HCT116 (cell line): ENCODE measurements around the gene DAPP1. TPM values are rescaled to one million over a fixed set of nuclear protein-coding genes. Genes with fewer than 3 reads are reported as not detected.

Source experiments
- ATAC-seq: fragments of 200-7000 bp; cut with Tn5 transposase; 2 replicates; pipeline ENCODE4 v1.9.1; 2020; ENCODE audit warnings: mild to moderate bottlenecking, moderate library complexity
- BruUV-seq: library from RNA; stranded (reverse); fragments of 400-500 nt; replicated peaks from 2 replicates; lab custom pipeline; 2021; lab: Mats Ljungman, UMichigan
- CTCF ChIA-PET: fragments of 300-600 bp; sonication (Branson Sonifier 250); formaldehyde crosslinking; loops from one replicate; lab custom pipeline; 2021; ENCODE audit warnings: antibody characterized with exemption; lab: Charles Lee
- POLR2A ChIA-PET: fragments of 300-600, 350-600 bp; sonication (Branson Sonifier 250); formaldehyde crosslinking; loops from one replicate; lab custom pipeline; 2021; ENCODE audit warnings: antibody characterized with exemption; lab: Charles Lee
- RAD21 ChIA-PET, 2 experiments: fragments of 300-600 bp; sonication (Branson Sonifier 250); formaldehyde crosslinking; loops; one replicate each; lab custom pipeline; 2023; ENCODE audit warnings: low total read pairs in 2 of 2; ENCODE audit not compliant: uncharacterized antibody in 2 of 2, unreplicated experiment in 2 of 2, low non-redundant PET in 1 of 2; lab: Charles Lee
- DNase-seq: peaks from one replicate; pipeline ENCODE4 v3.0.0-alpha.2; 2010; ENCODE audit warnings: low read depth, low spot score
- H2AFZ ChIP-seq: fragments of 200-600 bp; shearing (Covaris generic), sonication (generic); 2 replicates; pipeline ENCODE4 v1.6.1; 2017; ENCODE audit warnings: low read depth, mixed run types, mixed read lengths, antibody characterized with exemption, low read length; ENCODE audit not compliant: poor library complexity, severe bottlenecking
- H3K27ac ChIP-seq: 2 replicates; pipeline ENCODE4 v1.5.1; 2012; ENCODE audit warnings: low read depth, low read length
- H3K27me3 ChIP-seq: fragments of 200-600 bp; sonication (generic); 2 replicates; pipeline ENCODE4 v1.6.1; 2016; ENCODE audit warnings: mixed run types, low read length, mixed read lengths; ENCODE audit not compliant: insufficient read depth
- H3K36me3 ChIP-seq, 2 experiments: fragments of 200-500 bp in 1 of 2; fragments of 200-600 bp in 1 of 2; sonication (Bioruptor generic) in 1 of 2; sonication (generic) in 1 of 2; 2 replicates each; pipeline versions ENCODE4 v1.5.1 to v1.6.1; 2014 to 2016; ENCODE audit warnings: low read length in 2 of 2, inconsistent platforms in 1 of 2, mixed read lengths in 1 of 2, mixed run types in 1 of 2; ENCODE audit not compliant: insufficient read depth in 2 of 2, control insufficient read depth in 1 of 2
- H3K4me1 ChIP-seq, 2 experiments: fragments of 200-600 bp in 1 of 2; sonication (generic) in 1 of 2; 2 replicates each; pipeline versions ENCODE4 v1.5.1 to v1.6.1; 2012 to 2017; ENCODE audit warnings: low read length in 2 of 2, inconsistent platforms in 1 of 2, mild to moderate bottlenecking in 1 of 2, mixed read lengths in 1 of 2, mixed run types in 1 of 2, moderate library complexity in 1 of 2; ENCODE audit not compliant: insufficient read depth in 2 of 2, control insufficient read depth in 1 of 2
- H3K4me2 ChIP-seq: fragments of 200-600 bp; sonication (generic); 2 replicates; pipeline ENCODE4 v1.6.1; 2017; ENCODE audit warnings: mixed run types, low read length, mixed read lengths
- H3K4me3 ChIP-seq, 2 experiments: fragments of 200-600 bp in 1 of 2; sonication (generic) in 1 of 2; replicated peaks in 1 of 2; 2 replicates each; pipeline ENCODE4 v1.5.1; 2011 to 2016; ENCODE audit warnings: low read length in 2 of 2, control low read depth in 1 of 2, low read depth in 1 of 2, mild to moderate bottlenecking in 1 of 2, mixed read lengths in 1 of 2, mixed run types in 1 of 2
- H3K79me2 ChIP-seq: fragments of 200-600 bp; sonication (generic); 2 replicates; pipeline ENCODE4 v1.6.1; 2017; ENCODE audit warnings: mild to moderate bottlenecking, mixed run types, low read length, moderate library complexity, mixed read lengths; ENCODE audit not compliant: insufficient read depth
- H3K9ac ChIP-seq: fragments of 200-600 bp; sonication (generic); 2 replicates; pipeline ENCODE4 v1.6.1; 2016; ENCODE audit warnings: low read length, mixed read lengths
- H3K9me2 ChIP-seq: fragments of 200-600 bp; sonication (generic), shearing (Covaris generic); 2 replicates; pipeline ENCODE4 v1.6.1; 2017; ENCODE audit warnings: mixed run types, mild to moderate bottlenecking, moderate library complexity; ENCODE audit not compliant: insufficient read depth
- H3K9me3 ChIP-seq, 2 experiments: fragments of 200-500 bp in 1 of 2; fragments of 200-600 bp in 1 of 2; sonication (Bioruptor generic) in 1 of 2; sonication (generic) in 1 of 2; 2 replicates each; pipeline ENCODE4 v1.6.1; 2014 to 2017; ENCODE audit warnings: low read length in 2 of 2, mixed read lengths in 2 of 2, inconsistent platforms in 1 of 2, low read depth in 1 of 2, mild to moderate bottlenecking in 1 of 2, mixed run types in 1 of 2, moderate library complexity in 1 of 2; ENCODE audit not compliant: control insufficient read depth in 1 of 2, insufficient read depth in 1 of 2
- H4K20me1 ChIP-seq: fragments of 200-600 bp; sonication (generic), shearing (Covaris generic); 2 replicates; pipeline ENCODE4 v1.6.1; 2017; ENCODE audit warnings: mixed run types, mild to moderate bottlenecking, moderate library complexity; ENCODE audit not compliant: insufficient read depth
- EGR1 ChIP-seq: IDR thresholded peaks from 2 replicates; pipeline ENCODE4 v1.6.1; 2012; ENCODE audit warnings: low read depth
- ELF1 ChIP-seq: IDR thresholded peaks from 2 replicates; pipeline ENCODE4 v1.6.1; 2012; ENCODE audit warnings: low read depth, borderline replicate concordance
- EZH2 ChIP-seq: fragments of 200-600 bp; sonication (generic); IDR thresholded peaks from 2 replicates; pipeline ENCODE4 v1.6.1; 2017; ENCODE audit warnings: antibody characterized with exemption, mixed run types
- FOSL1 ChIP-seq: IDR thresholded peaks from 2 replicates; pipeline ENCODE4 v1.6.1; 2012; ENCODE audit warnings: low read depth
- POLR2AphosphoS5 ChIP-seq: IDR thresholded peaks from 2 replicates; pipeline ENCODE4 v1.6.1; 2011; ENCODE audit warnings: mild to moderate bottlenecking, low read depth, low read length, moderate library complexity
- SRF ChIP-seq: IDR thresholded peaks from 2 replicates; pipeline ENCODE4 v1.6.1; 2012; ENCODE audit warnings: low read depth
- YY1 ChIP-seq: IDR thresholded peaks from 2 replicates; pipeline ENCODE4 v1.6.1; 2011; ENCODE audit warnings: low read length, low read depth, moderate library complexity, mild to moderate bottlenecking; ENCODE audit not compliant: insufficient replicate concordance; ENCODE audit errors: extremely low read depth
- intact Hi-C: fragments of 100-400 bp; cut with micrococcal nuclease; formaldehyde crosslinking; loops from 2 replicates; pipeline ENCODE4 v1.10.0; 2022
- total RNA-seq: library from RNA; stranded (reverse); gene quantifications from one replicate; pipeline ENCODE4 v1.2.1, GENCODE V29; 2021; ENCODE audit not compliant: unreplicated experiment
- TF ChIP-seq, protein P1 (sequence below): IDR thresholded peaks from 2 replicates; pipeline ENCODE4 v1.6.1; 2012; ENCODE audit warnings: low read depth

The DAPP1 gene
- total RNA-seq, 1 experiment from 2014 or later: 0.76 TPM

GRCh38 chr4:99868126-99868596 is 51.5 kb downstream of the DAPP1 start:
- no peaks in the 10 kb centered on the region for H3K4me1 ChIP-seq
- no peak overlapping the region for H2AFZ ChIP-seq
- intact Hi-C loops: no loop called here
- H3K27ac ChIP-seq: no peak overlapping the region
- no peaks in the 10 kb centered on the region for H3K79me2 ChIP-seq
- no peak for ATAC-seq
- no peaks in the 10 kb centered on the region for H3K9me2 ChIP-seq
- H3K27me3 ChIP-seq: no peaks in the 10 kb centered on the region
- H3K36me3 ChIP-seq: no peaks in the 10 kb centered on the region
- ChIA-PET CTCF (no interaction called here), RAD21 (no interaction called here), POLR2A (no interaction called here)
- BruUV-seq: no TSS peak
- H3K4me3 ChIP-seq: no peak overlapping the region
- no peak for TF ChIP-seq EGR1
- TF ChIP-seq YY1: no peak
- no peak for TF ChIP-seq SRF
- no peak for TF ChIP-seq FOSL1
- TF ChIP-seq ELF1: no peak
- TF ChIP-seq EZH2: no peak
- TF ChIP-seq POLR2AphosphoS5: no peak
- H4K20me1 ChIP-seq: no peaks in the 10 kb centered on the region
- no peak overlapping the region for H3K4me2 ChIP-seq
- DNase-seq: no peak
- H3K9me3 ChIP-seq: no peaks in the 10 kb centered on the region
- H3K9ac ChIP-seq: no peak overlapping the region

DNA sequence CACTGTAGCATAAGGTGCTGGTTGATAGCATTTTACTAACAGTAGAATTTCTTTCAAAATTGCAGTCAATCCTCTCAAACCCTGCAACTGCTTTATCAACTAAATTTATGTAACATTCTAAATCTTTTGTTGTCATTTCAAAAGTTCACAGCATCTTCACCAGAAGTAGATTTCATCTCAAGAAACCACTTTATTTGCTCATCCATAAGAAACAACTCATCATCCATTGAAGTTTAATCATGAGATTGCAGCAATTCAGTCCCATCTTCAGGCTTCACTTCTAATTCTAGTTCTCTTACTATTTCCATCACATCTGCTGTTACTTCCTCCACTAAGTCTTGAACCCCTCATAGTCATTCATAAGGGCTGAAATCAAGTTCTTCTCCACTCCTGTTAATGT is 55.9 kb downstream of the DAPP1 start:
- ChIA-PET POLR2A (no interaction called here), CTCF (no interaction called here), RAD21 (no interaction called here)
- Histone ChIP-seq H3K36me3 (no peaks in the 10 kb centered on the region), H3K4me3 (no peak overlapping the region), H3K79me2 (no peaks in the 10 kb centered on the region), H3K27ac (no peak overlapping the region), H2AFZ (no peak overlapping the region), H4K20me1 (no peaks in the 10 kb centered on the region), H3K9ac (no peak overlapping the region), H3K9me3 (no peaks in the 10 kb centered on the region), H3K27me3 (no peaks in the 10 kb centered on the region), H3K4me1 (no peaks in the 10 kb centered on the region), H3K9me2 (no peaks in the 10 kb centered on the region), H3K4me2 (no peak overlapping the region)
- intact Hi-C loops: no loop called here
- ATAC-seq (no peak), DNase-seq (no peak)
- no TSS peak for BruUV-seq
- TF ChIP-seq, protein P1, sequence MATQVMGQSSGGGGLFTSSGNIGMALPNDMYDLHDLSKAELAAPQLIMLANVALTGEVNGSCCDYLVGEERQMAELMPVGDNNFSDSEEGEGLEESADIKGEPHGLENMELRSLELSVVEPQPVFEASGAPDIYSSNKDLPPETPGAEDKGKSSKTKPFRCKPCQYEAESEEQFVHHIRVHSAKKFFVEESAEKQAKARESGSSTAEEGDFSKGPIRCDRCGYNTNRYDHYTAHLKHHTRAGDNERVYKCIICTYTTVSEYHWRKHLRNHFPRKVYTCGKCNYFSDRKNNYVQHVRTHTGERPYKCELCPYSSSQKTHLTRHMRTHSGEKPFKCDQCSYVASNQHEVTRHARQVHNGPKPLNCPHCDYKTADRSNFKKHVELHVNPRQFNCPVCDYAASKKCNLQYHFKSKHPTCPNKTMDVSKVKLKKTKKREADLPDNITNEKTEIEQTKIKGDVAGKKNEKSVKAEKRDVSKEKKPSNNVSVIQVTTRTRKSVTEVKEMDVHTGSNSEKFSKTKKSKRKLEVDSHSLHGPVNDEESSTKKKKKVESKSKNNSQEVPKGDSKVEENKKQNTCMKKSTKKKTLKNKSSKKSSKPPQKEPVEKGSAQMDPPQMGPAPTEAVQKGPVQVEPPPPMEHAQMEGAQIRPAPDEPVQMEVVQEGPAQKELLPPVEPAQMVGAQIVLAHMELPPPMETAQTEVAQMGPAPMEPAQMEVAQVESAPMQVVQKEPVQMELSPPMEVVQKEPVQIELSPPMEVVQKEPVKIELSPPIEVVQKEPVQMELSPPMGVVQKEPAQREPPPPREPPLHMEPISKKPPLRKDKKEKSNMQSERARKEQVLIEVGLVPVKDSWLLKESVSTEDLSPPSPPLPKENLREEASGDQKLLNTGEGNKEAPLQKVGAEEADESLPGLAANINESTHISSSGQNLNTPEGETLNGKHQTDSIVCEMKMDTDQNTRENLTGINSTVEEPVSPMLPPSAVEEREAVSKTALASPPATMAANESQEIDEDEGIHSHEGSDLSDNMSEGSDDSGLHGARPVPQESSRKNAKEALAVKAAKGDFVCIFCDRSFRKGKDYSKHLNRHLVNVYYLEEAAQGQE: no peak
